GM19463 (cell line): ENCODE results near the gene TEAD1.

Source experiments
- ATAC-seq: cut with Tn5 transposase; IDR thresholded peaks from one replicate; pipeline ENCODE4 v1.9.1; 2021; ENCODE audit warnings: mild to moderate bottlenecking, moderate library complexity; ENCODE audit not compliant: unreplicated experiment

TEAD1 gene

DNA sequence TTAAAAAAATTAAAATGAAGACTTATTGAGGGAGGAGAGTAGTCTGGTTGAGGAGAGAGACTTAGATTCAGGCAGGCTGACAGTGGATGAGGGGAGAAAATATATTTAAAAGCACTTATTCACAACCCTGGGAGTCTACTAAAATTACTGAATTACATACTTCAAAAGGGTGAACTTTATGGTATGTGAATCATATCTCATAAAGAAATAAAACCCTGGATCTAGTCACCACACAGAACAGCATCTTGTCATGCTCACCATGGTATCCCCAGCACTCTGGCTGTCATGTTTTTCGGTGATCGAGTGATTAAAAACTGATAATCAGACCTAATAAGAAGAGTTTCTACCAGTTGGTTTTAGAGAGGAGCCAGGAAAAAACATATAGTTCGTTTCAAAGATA is 11.0 kb downstream of the TEAD1 start:
- ATAC-seq = no peak

DNA sequence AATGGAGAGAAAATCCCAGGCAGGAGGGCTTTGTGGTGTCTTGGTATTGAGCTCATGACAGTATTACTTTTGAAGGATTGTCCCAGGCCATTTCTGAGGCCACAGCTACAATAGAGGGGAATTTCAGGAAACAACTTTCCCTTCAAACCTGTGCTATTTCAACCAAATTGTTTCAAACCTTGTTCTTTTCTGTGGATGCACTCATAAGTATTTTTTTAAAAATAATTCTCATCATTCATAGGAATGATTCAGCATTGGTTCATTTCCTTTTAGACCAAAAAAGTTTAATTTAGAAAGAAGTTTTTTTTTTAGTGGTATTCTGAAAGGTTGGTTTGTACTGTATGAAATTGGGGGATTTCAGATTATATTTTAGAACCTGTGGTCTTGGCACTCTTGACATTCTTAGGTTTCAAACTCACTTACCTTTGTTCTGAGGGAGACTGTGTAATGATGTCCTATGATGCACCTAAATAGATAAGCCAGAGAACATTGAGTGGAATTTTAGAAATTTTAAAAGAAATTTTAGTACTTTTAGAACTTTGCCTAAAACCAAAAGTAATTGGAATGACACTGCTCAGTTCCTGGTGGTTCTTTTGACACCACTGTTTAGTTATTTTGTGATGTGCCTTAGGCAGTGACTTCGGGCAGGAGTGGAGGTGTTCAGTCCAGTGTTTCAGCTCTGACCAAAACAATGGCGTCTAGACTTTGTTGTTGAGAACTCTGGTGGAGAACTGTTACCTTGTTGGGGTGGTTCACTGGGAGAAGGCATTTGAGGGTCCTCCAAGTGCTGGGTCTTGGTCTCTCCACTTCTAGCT is 12.2 kb downstream of the TEAD1 start:
- no peak for ATAC-seq

DNA sequence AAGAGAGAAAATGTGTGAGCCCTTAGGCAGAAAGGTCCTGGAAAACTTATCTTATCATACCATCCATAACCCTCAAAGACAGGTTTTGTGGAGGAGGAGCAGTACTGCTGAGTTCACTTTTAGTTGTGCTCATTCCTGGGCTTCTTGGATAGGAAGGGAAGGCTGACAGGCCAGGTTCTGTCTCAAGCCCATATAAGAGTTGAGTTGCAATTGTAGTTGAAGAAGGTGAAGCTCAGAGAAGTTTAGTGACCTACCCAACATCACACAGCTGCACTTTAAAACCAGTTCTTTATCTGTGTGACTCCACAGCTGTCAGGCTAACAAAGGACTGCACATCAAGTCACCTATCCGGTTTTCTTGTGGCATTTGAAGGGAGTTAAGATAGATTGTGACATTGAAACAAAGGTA is 13.0 kb downstream of the TEAD1 start:
- no peak for ATAC-seq

DNA sequence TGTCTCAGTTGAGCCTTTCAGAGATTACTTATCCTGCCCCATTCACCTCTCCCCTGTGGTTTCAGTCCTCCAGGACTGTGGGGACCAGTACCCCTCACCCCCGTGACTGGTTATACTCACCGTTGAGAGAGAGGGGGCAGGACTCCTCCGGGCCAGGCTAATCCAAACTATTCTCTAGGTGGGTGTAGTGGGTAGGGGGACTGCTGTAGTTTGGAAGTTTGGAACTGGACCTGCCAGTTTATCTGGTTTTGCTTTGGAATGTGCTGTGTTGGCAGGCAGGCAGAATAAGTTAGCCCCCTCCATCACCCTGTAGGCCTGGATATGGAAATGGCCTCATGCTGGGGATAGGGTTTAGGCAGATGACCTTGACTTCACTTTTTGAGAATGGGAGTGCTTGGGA is 13.5 kb downstream of the TEAD1 start:
- no peak for ATAC-seq

DNA sequence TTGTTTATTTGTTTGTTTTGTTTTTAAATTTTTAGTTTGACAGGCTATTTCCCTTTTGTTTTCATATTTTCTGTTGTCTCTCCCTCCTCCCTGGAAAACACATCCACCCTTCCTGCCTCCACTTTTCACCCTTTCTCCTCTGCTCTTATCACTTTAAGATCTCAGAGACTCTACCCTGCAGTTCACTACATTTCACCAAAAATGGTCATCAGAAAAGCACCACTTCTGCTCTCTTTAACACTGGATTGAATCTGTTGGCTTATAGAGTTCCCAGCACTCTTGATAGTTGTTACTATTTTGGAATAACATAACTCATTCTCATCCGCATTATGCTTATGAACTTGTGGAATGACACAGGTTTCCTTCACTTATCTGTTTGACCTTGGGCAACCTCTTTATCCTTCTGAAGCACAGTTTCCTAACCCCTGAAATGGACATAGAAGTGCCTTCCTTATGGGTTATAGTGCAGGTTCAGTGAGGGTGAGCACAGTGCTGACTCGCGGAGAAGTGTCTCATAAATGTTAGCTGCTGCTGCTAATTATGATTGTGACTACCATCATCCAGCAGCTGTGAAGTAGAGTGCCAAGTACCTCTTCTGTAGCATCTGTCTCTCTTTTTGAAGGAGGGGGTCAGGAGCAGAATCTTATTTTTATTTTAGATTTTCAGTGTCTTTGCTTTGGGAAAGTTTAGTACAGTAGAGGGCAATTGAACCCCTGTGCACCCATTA is 15.0 kb downstream of the TEAD1 start:
- no peak for ATAC-seq

DNA sequence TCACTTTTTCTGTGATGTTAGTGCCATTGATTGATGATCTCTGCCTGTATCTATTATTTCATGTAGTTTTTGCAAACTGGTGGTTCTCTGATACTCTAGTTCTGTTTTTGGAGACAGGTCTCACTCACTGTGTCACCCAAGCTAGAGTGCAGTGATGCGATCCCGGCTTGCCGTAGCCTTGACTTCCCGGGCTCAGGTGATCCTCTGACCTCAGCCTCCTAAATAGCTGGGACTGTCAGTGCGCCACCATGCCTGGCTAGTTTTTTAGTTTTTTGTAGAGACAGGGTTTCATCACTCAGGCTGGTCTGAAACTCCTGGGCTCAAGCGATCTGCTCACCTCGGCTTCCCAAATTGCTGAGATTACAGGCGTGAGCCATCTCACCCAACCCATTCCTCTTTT is 16.4 kb downstream of the TEAD1 start:
- no peak for ATAC-seq

DNA sequence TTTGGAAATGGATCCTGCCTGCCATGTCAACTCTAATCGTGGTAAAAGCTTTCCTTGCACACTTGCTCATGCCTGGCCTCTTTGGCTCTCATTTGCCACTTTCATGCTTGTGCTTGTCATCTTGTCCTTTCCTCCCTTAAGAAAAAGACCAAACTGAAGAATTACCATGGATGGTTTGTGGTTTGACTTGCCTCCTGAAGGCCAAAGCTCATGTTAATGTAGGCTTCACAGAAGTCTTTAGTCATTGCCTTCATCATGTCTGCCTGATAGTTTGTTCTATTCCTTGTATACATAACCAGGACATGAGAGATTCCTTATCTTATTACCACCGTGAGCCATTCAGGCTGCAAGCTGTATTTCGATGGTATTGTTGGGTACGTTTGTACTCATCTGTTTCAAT is 17.3 kb downstream of the TEAD1 start:
- ATAC-seq = no peak

DNA sequence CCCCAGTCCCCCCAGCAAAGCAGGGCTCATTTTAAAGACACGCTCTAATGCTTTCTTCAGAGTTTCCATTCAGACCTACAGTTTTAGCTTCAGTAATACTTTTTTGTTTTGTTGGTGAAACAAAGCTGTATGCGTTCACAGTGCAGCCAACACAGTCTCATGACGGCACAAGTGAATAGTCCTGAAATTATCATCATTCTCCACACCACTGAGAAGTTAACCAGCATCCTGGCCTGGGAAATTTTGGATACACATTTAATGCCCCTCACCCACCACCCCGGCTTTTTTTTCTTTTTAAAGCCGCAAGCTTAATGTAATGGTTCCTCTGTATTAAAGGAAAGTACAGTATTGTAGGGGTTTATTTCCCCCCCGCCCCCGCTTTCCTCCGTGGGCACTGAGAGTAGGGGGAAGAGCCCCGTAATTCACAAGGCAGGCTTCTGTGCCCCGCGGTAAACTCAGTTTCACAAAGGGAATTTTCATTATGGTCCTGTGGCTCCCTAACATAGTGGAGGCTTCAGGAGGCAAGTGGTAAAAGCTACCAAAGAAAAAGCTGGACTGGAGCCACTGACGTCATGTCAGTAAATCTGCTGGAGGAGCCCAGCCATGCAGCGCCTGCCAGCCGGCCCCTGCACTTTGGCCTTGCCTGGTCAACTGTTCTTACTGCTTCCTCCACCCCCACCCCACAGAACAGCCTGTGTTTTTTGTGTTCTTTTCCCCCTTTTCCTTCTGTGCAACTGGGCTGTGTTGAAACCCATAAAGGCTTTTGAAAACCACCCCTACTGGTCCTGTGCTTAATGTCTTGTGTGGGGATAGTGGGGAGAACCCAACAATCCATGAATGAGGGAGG is 18.2 kb downstream of the TEAD1 start:
- no peak for ATAC-seq

DNA sequence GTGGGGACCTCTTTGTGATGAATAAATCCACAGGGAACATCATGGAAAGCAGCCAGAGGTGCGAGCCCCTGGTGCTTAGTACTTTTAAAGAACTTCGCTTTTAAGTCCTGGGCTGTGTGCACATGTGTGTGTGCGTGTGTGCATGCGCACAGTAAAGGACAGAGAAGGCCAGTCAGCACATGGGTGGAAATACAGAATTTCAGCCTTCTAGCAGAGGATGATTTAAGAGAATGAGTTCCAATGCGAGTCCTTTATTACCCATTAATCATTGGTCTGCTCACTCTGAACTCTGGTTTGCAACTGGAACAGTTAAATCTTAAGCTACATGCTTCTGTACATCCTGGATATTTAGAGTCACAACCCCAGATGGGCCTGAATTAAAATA is 18.9 kb downstream of the TEAD1 start:
- no peak for ATAC-seq

DNA sequence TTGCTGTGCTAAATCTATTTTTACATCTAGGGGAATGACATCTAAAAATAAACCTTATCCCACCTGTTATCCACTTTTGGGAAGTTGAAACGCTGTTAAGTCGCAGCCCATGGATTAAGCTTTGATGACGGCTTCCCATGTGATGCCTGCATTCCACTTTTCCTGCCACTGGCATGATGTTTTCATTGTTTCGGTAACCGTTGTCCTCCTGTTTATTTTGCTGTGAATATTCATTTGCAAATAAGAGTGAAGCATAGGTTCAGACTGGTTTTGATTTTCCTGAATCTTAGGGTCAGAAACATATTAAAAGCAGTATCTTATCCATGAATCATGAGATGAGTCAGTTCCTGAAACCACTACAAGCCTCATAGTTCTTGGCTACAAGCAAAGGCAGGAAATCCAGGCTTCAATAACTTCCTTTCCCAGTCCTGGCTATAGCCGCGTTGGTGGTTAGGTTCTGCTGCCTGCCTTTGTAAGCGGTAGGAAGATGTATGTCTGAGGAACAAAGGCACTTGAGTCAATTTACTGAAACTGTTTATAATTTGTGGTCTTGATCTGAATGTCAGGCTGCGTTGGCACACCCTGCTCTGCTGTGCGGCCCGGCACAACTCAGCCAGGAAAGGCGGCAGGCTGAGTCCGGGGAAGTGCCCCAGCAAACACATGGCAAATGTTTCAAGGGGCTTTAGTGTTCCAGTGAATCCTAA is 19.4 kb downstream of the TEAD1 start:
- ATAC-seq = no peak

DNA sequence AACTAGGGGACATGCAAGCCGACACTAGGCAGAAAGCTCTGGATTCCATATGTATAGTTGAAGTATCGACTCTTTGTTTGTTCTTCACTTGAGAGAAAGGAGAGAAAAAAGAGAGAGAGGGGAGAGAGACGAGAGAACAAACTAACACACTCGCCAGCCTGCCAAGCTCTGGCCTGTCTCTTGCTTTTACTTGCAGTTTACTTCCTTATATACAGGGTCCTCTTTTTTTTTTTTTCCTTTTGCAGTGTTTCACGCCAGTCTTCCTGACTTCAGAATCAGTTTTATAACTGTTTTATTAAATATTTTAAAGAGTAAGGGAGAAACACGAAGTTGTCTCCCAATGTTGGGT is 19.9 kb downstream of the TEAD1 start:
- no peak for ATAC-seq

DNA sequence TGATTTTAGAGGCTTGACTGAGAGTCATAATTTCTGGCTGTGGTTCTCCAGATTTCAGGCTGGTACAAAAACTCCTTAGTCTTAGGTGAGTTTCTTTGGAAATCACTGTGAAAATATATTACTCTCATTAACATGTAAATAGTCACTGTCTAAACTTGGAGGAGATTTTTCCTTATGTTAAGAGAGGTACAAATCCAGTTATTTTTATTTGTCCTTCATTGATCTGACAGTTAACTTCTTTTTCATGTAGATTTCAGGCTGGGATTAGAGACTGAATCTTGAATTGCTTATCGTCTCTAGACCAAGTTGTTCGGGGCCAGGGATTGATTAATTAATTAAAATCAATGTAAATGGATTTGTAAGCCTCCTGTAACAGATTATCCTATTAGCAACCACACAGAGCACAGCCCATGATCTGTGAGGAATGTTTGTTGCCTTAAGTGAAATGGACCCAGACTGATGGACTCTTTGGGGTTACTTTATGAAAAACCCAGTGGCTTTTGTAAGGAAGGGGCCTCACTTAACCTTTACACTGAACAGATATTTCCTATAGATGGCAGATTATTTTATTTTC is 21.1 kb downstream of the TEAD1 start:
- ATAC-seq = no peak

DNA sequence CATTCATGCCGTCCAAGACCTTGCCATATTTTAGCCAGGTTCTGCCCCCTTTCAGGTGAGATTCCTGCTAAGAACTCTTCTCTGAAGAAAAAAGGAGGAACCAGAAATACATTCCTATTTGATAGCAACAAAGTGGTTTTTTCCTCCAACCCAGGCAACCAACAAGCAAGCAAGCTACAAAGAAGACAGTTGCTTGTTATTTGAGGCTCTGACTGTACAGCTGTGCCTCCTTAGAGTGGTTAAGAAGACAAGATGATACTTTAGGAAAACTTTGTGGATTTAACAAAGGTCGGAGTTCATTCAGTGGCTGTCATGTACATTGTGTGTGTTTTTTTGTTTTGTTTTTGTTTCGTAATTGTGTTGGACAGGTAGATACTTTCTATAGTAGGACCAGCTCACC is 21.7 kb downstream of the TEAD1 start:
- ATAC-seq = no peak

DNA sequence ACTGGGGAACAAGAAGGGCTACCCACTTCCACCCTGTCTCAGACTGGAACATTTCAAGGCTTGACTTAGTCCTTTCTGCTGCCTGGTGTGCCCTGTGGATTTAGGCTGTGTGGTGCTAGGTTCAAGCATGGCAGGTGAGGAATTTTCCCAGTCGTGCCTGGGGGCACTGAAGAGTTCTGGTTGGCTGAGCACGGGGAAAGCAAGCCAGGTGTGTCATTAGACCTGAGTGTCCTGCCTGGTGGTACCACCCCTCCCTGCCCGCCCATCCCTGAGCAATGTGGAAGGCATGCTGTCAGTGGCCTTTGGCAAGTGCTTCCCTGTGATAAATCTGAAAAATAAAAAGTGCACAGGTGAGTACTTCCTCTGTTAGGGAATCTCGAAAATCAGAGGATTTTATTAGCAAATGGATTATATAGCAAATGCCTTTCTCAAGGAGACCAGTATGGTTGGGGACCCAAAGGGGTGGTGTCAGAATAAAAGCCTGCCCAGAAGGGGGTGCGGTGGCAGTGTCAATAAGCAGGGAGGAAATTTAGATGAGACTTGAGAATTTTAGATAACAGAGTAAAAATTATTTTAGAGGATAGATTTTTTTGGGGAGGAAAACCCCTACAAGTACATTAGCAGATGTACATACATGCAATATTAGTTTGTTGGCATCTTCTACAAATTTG is 22.8 kb downstream of the TEAD1 start:
- no peak for ATAC-seq

DNA sequence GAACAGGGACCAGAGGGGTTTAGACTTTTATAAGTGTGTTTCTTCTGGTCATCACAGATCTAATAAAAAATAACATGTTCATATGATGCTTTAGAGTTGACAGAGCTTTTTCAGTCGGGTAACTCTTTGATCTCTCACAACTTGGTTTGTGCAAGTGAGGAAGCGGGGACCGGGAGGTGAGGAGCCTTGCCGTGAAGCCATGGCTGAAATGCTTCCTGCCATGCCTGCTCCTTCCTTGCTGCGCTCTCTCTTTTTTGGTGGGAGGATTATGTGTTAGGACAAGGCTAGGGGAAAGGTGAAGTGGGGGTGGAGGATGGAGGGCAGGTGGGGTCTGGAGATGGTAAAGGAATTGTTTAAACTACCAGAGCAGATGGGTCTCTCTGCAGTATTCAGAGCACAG is 23.8 kb downstream of the TEAD1 start:
- no peak for ATAC-seq

DNA sequence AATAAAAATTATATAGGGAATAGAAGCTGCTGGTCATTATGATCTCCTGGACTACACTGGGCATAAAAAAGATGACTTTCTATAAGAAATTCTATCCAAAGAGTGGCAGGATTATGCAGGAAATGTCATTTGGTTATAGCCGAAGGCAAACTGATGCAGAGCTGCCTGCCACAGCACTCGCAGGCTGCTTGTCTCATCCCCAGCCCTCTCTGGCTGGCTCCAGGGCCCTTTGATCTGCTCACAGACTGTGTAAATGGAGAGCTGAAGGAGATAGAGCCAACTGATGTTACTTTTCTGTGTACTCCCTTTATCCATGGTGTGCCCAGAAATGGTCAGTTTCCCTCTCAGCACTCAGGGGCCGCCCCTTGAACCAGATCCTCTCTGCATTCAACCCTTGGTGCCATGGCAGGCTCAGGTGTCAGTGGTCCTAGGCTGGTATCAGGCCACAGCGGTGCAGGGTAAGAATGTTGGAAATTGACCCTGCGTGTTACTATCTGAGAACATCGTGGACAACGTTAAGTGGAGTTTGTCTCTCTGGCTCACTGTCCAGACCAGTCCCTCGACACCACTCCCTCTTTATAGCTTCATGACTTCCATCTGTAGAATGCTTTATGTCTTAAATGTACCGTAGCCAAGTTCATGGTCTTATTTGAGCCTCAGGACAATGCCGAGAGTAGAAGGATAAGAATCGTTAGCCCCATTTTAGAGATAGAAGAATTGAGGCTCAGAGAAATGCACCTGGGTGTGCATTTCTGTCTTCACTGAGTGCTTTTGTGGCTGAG is 27.8 kb downstream of the TEAD1 start:
- no peak for ATAC-seq

DNA sequence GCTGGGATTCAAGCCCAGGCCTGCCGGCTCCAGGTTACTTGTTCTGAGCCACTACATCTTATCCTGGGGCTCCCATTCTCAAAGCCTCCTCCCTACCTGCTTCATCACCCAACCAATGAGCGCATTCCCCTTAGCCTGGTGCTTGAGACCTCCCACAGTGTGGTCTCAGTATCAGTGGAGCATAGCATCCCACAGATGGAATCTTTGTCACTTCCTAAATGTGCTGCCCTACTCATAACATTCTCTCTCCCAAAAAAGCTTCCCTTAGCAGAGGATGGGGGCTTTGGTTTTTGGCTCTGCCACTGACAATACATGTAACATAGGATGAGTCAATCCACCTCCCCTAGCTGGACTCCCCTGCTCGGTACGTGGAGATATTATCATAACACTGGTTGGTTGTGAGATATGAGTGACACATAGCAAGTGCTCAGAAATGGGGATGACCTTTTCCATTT is 28.8 kb downstream of the TEAD1 start:
- ATAC-seq = no peak

DNA sequence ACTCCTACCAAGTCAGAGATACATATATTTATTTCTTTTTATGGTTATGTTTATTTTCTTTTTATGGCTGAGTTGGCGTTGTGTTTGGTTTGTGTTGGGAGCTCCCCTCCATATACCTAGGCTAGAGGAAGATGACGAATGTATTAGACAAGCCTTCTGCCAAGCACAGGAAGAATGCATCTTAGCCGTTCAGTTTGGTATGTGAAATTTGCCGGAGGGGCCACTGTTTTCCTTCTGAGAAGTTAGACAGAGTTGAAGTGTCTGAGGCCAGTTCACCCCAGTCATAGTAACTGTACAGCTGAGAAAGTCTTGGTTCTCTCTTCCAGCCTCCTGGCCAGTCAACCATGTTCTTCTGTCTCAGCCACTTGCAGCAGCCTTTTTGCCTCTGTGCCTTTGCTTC is 29.8 kb downstream of the TEAD1 start:
- no peak for ATAC-seq

DNA sequence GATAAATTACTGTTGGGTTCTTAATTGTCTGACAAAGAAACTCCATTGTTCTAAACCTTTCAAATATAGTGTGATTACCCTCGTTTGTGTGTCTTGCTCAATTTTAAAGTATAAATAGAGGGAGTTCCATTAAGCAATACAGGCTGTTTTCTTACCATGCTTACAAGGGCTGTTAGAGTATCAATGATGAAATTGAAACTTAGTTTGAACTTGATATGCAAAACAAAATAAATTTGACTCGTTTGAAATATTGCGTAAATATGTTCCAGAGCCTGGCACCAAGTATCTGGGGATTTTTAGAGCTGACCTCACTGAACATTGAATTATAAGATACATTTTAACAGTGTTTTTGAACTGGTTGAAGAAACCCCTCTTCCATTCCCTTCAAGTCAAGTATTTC is 31.7 kb downstream of the TEAD1 start:
- no peak for ATAC-seq
